ENCODE data around the gene TMEM63B. TPM values are rescaled to one million over a fixed set of nuclear protein-coding genes. Genes with fewer than 3 reads are reported as not detected.

Gene TMEM63B
- total RNA-seq, 6 donors from 2014 or later: 89.8 to 198 (median 128) TPM

DNA sequence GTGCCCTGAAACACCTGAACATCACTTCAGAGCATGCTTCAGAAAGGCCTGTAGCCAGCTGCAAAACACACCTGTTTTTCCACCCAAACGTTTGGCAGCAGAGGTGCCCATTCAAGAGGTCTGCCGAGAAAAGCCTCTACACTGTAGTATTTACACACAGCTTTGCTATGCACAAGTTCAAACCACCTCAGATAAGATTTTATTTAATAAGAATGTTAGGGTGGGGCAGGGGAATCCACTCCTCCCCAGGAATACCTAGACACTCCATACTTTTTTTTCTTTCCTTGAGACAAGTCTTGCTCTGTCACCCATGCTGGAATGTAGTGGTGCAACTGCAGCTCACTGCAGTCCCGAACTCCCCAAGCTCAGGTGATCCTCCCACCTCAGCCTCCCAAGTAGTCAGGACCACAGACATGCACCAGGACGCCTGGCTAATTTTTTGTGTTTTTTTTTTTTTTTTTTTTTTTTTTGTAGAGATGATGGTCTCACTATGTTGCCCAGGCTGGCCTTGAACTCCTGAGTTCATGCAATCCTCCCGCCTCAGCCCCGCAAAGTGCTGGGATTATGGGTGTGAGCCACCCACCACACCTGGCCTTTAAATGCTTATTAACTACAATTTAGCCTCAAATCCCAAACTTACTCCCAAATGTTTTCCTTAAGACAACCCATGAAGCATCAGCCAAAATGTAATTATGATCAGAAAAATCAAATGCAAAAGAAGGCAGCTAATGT, 9.8 kb upstream of the TMEM63B start:
- TF ChIP-seq POLR2AphosphoS5 (IDR thresholded peaks at IDR 0.05) (peak; percentile 57 to 79), POLR2A (IDR thresholded peaks at IDR 0.05) (peak in 2 of 4 donors; percentile 10 to 18), EP300 (IDR thresholded peaks at IDR 0.05) (peak in 3 of 4 donors; percentile 82 to 98 (median 92))
- TF ChIP-seq, protein P1, sequence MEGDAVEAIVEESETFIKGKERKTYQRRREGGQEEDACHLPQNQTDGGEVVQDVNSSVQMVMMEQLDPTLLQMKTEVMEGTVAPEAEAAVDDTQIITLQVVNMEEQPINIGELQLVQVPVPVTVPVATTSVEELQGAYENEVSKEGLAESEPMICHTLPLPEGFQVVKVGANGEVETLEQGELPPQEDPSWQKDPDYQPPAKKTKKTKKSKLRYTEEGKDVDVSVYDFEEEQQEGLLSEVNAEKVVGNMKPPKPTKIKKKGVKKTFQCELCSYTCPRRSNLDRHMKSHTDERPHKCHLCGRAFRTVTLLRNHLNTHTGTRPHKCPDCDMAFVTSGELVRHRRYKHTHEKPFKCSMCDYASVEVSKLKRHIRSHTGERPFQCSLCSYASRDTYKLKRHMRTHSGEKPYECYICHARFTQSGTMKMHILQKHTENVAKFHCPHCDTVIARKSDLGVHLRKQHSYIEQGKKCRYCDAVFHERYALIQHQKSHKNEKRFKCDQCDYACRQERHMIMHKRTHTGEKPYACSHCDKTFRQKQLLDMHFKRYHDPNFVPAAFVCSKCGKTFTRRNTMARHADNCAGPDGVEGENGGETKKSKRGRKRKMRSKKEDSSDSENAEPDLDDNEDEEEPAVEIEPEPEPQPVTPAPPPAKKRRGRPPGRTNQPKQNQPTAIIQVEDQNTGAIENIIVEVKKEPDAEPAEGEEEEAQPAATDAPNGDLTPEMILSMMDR (IDR thresholded peaks at IDR 0.05): no peak
- ATAC-seq (ENCODE audit: low FRiP score in 2 of 2) (peak; percentile 39 to 74), DNase-seq (peak in 1 of 2 donors; percentile 78)
- peak overlapping the region; percentile 32 to 83 (median 76) for H3K27ac ChIP-seq
- H3K9me3 ChIP-seq: no peaks in the 10 kb centered on the region
- no peaks in the 10 kb centered on the region for H3K27me3 ChIP-seq
- peaks cover 6 to 40% (median 25%) of the 10 kb centered on the region in 4 donors for H3K36me3 ChIP-seq
- no peak overlapping the region for H3K4me3 ChIP-seq
- 69 to 80% methylated on average over 6 of the region's 6 CpGs for WGBS, 2 donors
- H3K4me1 ChIP-seq: peaks cover 21 to 64% (median 42%) of the 10 kb centered on the region in 4 donors

DNA sequence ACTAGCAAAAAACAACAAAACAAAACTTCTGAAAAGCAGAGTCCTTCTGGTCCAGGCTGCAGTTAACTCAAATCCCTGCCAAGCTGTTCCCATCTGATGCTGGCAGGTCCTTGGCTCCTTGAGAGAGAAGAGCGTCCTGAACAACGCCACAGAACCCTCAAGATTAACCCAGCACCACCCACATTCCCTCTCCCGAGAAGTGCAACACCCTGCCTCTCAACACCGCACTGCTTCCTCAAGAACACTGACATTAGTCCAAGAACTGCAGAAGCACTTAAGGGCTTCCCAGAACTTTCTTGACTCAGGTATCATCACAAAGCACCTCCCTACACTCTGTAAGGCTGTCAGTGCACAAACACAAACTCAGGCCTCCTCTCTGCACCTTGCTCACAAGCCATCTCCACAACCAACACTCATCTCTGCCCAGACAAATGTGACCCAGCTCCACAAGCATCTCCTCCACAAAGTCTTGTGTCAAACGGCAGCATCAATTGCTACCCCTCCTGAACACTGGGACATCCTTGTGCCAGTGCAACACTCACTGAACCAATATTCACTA, 7.6 kb upstream of the TMEM63B start:
- H3K27ac ChIP-seq: peak overlapping the region; percentile 71 to 93 (median 88)
- DNase-seq: peak in 1 of 2 donors; percentile 87
- 35 to 66% methylated on average over 5 of the region's 5 CpGs for WGBS, 2 donors
- no peak overlapping the region for H3K4me3 ChIP-seq
- TF ChIP-seq POLR2A (IDR thresholded peaks at IDR 0.05): peak in 1 of 4 donors; percentile 54
- TF ChIP-seq, protein P1 (IDR thresholded peaks at IDR 0.05): no peak
- peak; percentile 48 to 98 (median 90) for TF ChIP-seq EP300 (IDR thresholded peaks at IDR 0.05)
- TF ChIP-seq POLR2AphosphoS5 (IDR thresholded peaks at IDR 0.05): peak; percentile 82 to 88
- H3K9me3 ChIP-seq: no peaks in the 10 kb centered on the region
- peaks cover 0 to 18% (median 7%) of the 10 kb centered on the region in 4 donors for H3K36me3 ChIP-seq
- no peaks in the 10 kb centered on the region for H3K27me3 ChIP-seq
- H3K4me1 ChIP-seq: peaks cover 33 to 82% (median 52%) of the 10 kb centered on the region in 4 donors
- peak; percentile 69 to 85 for ATAC-seq (ENCODE audit: low FRiP score in 2 of 2)

DNA sequence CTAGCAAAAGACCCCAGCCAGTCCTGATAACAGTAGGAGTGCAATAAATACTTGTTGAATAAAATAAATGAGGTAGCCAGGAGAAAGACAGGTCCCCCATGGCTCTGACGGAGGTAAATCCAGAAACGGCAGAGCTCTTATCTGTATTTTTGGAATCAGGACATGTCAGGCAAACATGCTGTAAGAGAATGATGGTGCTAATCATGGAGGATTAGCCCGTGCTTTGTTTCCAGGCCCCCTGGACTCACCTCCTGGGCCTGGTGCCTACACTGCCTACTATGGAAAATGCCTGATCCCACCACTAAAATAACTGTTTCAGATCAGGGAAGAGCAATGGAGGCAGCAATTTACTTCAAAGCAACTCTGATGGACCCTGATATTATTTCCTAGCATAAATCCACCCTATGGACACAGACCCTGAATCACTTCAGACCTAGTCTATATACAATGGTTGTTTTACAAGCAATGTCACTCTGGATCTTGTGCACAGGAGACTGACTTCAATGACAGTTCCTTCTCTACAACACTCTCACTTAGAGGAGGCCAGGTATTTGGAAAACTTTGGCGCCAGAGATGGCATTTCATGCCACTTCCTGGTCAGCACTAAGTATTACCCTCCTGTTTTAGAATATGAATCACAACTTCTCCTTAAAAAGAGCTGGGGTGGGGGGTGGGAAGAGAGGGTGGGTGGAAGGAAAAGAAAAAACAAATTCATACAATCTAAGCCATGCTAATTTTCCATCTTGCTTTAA, 6.5 kb upstream of the TMEM63B start:
- WGBS, 2 donors: 54 to 73% methylated on average over 4 of the region's 4 CpGs
- Histone ChIP-seq H3K27ac (peak overlapping the region; percentile 65 to 93 (median 88)), H3K4me3 (no peak overlapping the region), H3K4me1 (peaks cover 35 to 91% (median 53%) of the 10 kb centered on the region in 4 donors), H3K36me3 (peaks cover 0 to 8% (median under 1%) of the 10 kb centered on the region in 4 donors), H3K27me3 (no peaks in the 10 kb centered on the region), H3K9me3 (no peaks in the 10 kb centered on the region)
- ATAC-seq (ENCODE audit: low FRiP score in 2 of 2) (no peak), DNase-seq (no peak)
- TF ChIP-seq, protein P1 (IDR thresholded peaks at IDR 0.05): no peak
- no peak for TF ChIP-seq POLR2A (IDR thresholded peaks at IDR 0.05)
- TF ChIP-seq POLR2AphosphoS5 (IDR thresholded peaks at IDR 0.05): no peak
- no peak for TF ChIP-seq EP300 (IDR thresholded peaks at IDR 0.05)

DNA sequence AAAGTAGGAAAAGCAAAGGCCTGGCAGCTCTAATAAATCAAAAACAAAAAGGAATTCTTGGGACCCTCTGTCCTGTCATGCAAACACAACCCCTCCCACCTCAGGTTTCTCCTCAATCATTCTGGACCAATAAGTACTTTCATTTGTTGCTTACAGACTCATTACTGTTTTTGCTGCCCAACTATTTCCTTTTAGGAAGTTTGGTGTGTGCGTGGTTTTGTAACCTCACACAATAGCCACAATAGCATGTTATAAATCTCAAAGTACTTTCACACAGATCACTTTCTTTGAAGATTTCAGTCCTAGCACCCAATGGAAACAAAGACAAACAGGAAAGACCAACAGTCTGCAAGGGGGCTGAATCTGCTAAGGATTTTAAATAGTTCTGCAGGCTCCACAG, 4.6 kb upstream of the TMEM63B start:
- DNase-seq (no peak), ATAC-seq (ENCODE audit: low FRiP score in 2 of 2) (no peak)
- WGBS, 2 donors: 3 to 8% methylated on average over 1 of the region's 1 CpG
- TF ChIP-seq, protein P1 (IDR thresholded peaks at IDR 0.05): no peak
- TF ChIP-seq POLR2AphosphoS5 (IDR thresholded peaks at IDR 0.05) (no peak), POLR2A (IDR thresholded peaks at IDR 0.05) (no peak), EP300 (IDR thresholded peaks at IDR 0.05) (no peak)
- peaks cover 34 to 81% (median 48%) of the 10 kb centered on the region in 4 donors for H3K4me1 ChIP-seq
- H3K27ac ChIP-seq: peak overlapping the region; percentile 51 to 93 (median 88)
- H3K4me3 ChIP-seq: peak overlapping the region in 1 of 4 donors; percentile 1
- peaks cover 0 to 3% (median 0%) of the 10 kb centered on the region in 4 donors for H3K36me3 ChIP-seq
- H3K9me3 ChIP-seq: no peaks in the 10 kb centered on the region
- H3K27me3 ChIP-seq: no peaks in the 10 kb centered on the region
